Subcutaneous adipose tissue (tissue), 4 donors: ENCODE measurements around the gene ZBTB25. TPM values are rescaled to one million over a fixed set of nuclear protein-coding genes. Genes with fewer than 3 reads are reported as not detected.

Experiments used
- CTCF ChIP-seq: fragments of 450-650 bp; IDR thresholded peaks from one replicate; pipeline ENCODE4 v1.5.1; 2016; ENCODE audit warnings: low read depth, mild to moderate bottlenecking, control low read depth, antibody characterized with exemption, moderate library complexity
- total RNA-seq, 4 donors: library from RNA; depleted of rRNA; stranded (reverse); fragments of >200 nt; gene quantifications; one replicate each; pipeline ENCODE4 v1.1.0, GENCODE V29; 2016

Gene ZBTB25
- total RNA-seq, 4 donors from 2014 or later = 11.2 to 13.3 (median 11.9) TPM

GRCh38 chr14:64468451-64468850, 35.2 kb downstream of the ZBTB25 start:
- TF ChIP-seq CTCF = no peak

GRCh38 chr14:64467566-64467965, 36.1 kb downstream of the ZBTB25 start:
- no peak for TF ChIP-seq CTCF

GRCh38 chr14:64467101-64467500, 36.5 kb downstream of the ZBTB25 start:
- TF ChIP-seq CTCF = no peak

- TF ChIP-seq CTCF = no peak
These were observed 37.6 kb downstream of the ZBTB25 start for GRCh38 chr14:64465831-64466554.

- no peak for TF ChIP-seq CTCF
These were observed 38.3 kb downstream of the ZBTB25 start, which contains the start of gene AKAP5 for GRCh38 chr14:64465191-64465822. AKAP5 (plus strand) TSS chr14:64465499; CDS start chr14:64468395, 2,896 bp downstream.

GRCh38 chr14:64464651-64465050, 39.0 kb downstream of the ZBTB25 start:
- TF ChIP-seq CTCF = no peak

GRCh38 chr14:64463873-64464272, 39.8 kb downstream of the ZBTB25 start:
- TF ChIP-seq CTCF = no peak
